Smooth muscle cell (in vitro differentiated cells): ENCODE measurements around the gene KIF1C. TPM values are rescaled to one million over a fixed set of nuclear protein-coding genes. Genes with fewer than 3 reads are reported as not detected.

Source experiments
- DNase-seq: peaks from one replicate; lab custom pipeline; 2025; ENCODE audit not compliant: unreplicated experiment; lab: John Stamatoyannopoulos, UW
- H2AFZ ChIP-seq: fragments of 200-600 bp; sonication (generic); 2 replicates; pipeline ENCODE4 v1.6.0; 2016; ENCODE audit warnings: antibody characterized with exemption, low read depth, mild to moderate bottlenecking
- H3F3A ChIP-seq: fragments of 200-600 bp; sonication (generic); 2 replicates; pipeline ENCODE4 v1.6.0; 2017; ENCODE audit warnings: antibody characterized with exemption, low read depth
- H3K27ac ChIP-seq: fragments of 200-600 bp; sonication (generic); 2 replicates; pipeline ENCODE4 v1.5.1; 2016; ENCODE audit warnings: low read depth, mild to moderate bottlenecking
- H3K27me3 ChIP-seq: fragments of 200-600 bp; sonication (generic); 2 replicates; pipeline ENCODE4 v1.6.1; 2016; ENCODE audit warnings: low read depth, mild to moderate bottlenecking
- H3K36me3 ChIP-seq: fragments of 200-600 bp; sonication (generic); 2 replicates; pipeline ENCODE4 v1.5.1; 2016; ENCODE audit warnings: low read depth
- H3K4me1 ChIP-seq: fragments of 200-600 bp; sonication (generic); 2 replicates; pipeline ENCODE4 v1.5.1; 2016; ENCODE audit warnings: low read depth
- H3K4me2 ChIP-seq: fragments of 200-600 bp; sonication (generic); 2 replicates; pipeline ENCODE4 v1.6.0; 2016; ENCODE audit warnings: mild to moderate bottlenecking
- H3K4me3 ChIP-seq: fragments of 200-600 bp; sonication (generic); 2 replicates; pipeline ENCODE4 v1.5.1; 2016; ENCODE audit warnings: mild to moderate bottlenecking
- H3K79me2 ChIP-seq: fragments of 200-600 bp; sonication (generic); 2 replicates; pipeline ENCODE4 v1.6.0; 2016; ENCODE audit warnings: low read depth, mild to moderate bottlenecking
- H3K9ac ChIP-seq: fragments of 200-600 bp; sonication (generic); 2 replicates; pipeline ENCODE4 v1.6.0; 2016; ENCODE audit warnings: low read depth
- H3K9me3 ChIP-seq: fragments of 200-600 bp; sonication (generic); replicated peaks from 2 replicates; pipeline ENCODE4 v1.5.1; 2016; ENCODE audit warnings: low read depth
- H4K20me1 ChIP-seq: fragments of 200-600 bp; sonication (generic); 2 replicates; pipeline ENCODE4 v1.6.0; 2016; ENCODE audit warnings: low read depth
- CTCF ChIP-seq: fragments of 200-600 bp; sonication (generic); IDR thresholded peaks from 2 replicates; pipeline ENCODE4 v1.5.1; 2017; ENCODE audit warnings: borderline replicate concordance, mild to moderate bottlenecking, antibody characterized with exemption; ENCODE audit not compliant: insufficient read depth, poor library complexity, severe bottlenecking
- WGBS: methylation state at CpG from one replicate; pipeline ENCODE4 v1.1.7; 2016; ENCODE audit warnings: low lambda C conversion rate; 5-methylcytosine and 5-hydroxymethylcytosine counted together
- polyA plus RNA-seq: library from polyadenylated mRNA; unstranded; fragments of >200 nt; fragmentation: Nextera tagmentation; extraction: Ambion mirVana; gene quantifications from 2 replicates; pipeline ENCODE4 v1.2.1, GENCODE V29; 2016
- total RNA-seq: library from RNA; depleted of rRNA; stranded (reverse); fragments of >200 nt; gene quantifications from 2 replicates; pipeline ENCODE4 v1.2.3, GENCODE V29; 2014

KIF1C gene
- total and polyA plus RNA-seq, 2 experiments from 2014 or later = 20.9 to 36.2 TPM

GRCh38 chr17:4998732-4999429 lies 1.1 kb downstream of the KIF1C start:
- peaks cover 16% of the 10 kb centered on the region for H3K79me2 ChIP-seq
- peak overlapping the region; percentile 88 for H3K4me2 ChIP-seq
- H3F3A ChIP-seq = no peaks in the 10 kb centered on the region
- H3K9me3 ChIP-seq = no peaks in the 10 kb centered on the region
- H3K4me3 ChIP-seq = peak overlapping the region; percentile 98
- no peaks in the 10 kb centered on the region for H3K27me3 ChIP-seq
- H3K27ac ChIP-seq = no peak overlapping the region
- peak overlapping the region; percentile 77 for H3K9ac ChIP-seq
- DNase-seq = no peak
- WGBS = 24% methylated on average over 14 of the region's 14 CpGs
- H3K4me1 ChIP-seq = peaks cover 13% of the 10 kb centered on the region
- peaks cover 21% of the 10 kb centered on the region for H4K20me1 ChIP-seq
- no peak for TF ChIP-seq CTCF
- no peaks in the 10 kb centered on the region for H3K36me3 ChIP-seq
- no peak overlapping the region for H2AFZ ChIP-seq

DNA sequence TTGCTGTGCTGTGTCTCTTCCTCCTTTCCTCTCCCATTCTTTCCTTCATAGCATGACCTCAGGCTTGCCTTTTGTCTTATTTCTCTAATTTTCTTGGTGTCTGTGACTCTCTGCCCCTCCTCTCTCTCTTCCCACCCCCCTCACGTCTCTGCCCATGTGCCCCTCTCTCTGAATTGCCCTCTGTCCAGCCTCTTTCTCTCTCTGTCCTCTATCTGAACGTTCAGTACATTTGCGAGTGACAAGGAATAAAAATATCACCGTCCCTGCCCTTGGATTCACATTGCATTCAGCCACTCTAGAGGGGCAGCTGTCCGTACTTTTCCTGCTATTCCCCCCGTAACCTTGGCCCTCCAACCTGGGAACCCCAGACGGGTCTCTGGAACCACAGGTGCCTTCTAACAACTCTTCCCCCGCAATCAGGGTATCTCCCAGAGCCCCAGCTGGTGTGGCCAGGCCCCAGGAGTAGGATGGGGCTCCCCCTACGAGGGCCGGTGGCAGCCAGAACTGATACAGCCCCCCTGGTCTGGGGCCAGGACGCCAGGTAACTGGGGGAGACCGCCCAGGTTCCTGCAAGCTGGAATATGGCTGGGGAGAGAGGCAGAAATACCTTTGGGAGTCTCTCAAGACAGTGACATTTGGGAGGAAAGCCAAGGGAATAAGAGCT lies 1.8 kb downstream of the KIF1C start:
- Histone ChIP-seq H2AFZ (no peak overlapping the region), H3K27ac (no peak overlapping the region), H3K9ac (no peak overlapping the region), H3K4me1 (peaks cover 13% of the 10 kb centered on the region), H3K9me3 (no peaks in the 10 kb centered on the region), H3K4me3 (peak overlapping the region; percentile 98), H3K79me2 (peaks cover 16% of the 10 kb centered on the region), H4K20me1 (peaks cover 21% of the 10 kb centered on the region), H3K36me3 (no peaks in the 10 kb centered on the region), H3K4me2 (peak overlapping the region; percentile 88), H3F3A (no peaks in the 10 kb centered on the region), H3K27me3 (no peaks in the 10 kb centered on the region)
- 81% methylated on average over 12 of the region's 12 CpGs for WGBS
- TF ChIP-seq CTCF = no peak
- no peak for DNase-seq

- Histone ChIP-seq H3K79me2 (peaks cover 16% of the 10 kb centered on the region), H3K27me3 (no peaks in the 10 kb centered on the region), H3F3A (no peaks in the 10 kb centered on the region), H3K27ac (no peak overlapping the region), H3K4me3 (no peak overlapping the region), H3K9ac (no peak overlapping the region), H3K4me2 (no peak overlapping the region), H2AFZ (no peak overlapping the region), H3K9me3 (no peaks in the 10 kb centered on the region), H3K36me3 (peaks cover 4% of the 10 kb centered on the region), H4K20me1 (peaks cover 21% of the 10 kb centered on the region), H3K4me1 (peaks cover 13% of the 10 kb centered on the region)
- DNase-seq = no peak
- no peak for TF ChIP-seq CTCF
- WGBS = 97% methylated on average over 9 of the region's 11 CpGs
Observed at GRCh38 chr17:5000237-5000639, 2.5 kb downstream of the KIF1C start.
